Epithelial cell of proximal tubule (primary cell): ENCODE measurements around the gene RFTN2. TPM values are rescaled to one million over a fixed set of nuclear protein-coding genes. Genes with fewer than 3 reads are reported as not detected.
"Not testable (repeated sequence)": the region's sequence is repeated elsewhere in the genome, so short reads cannot be mapped to it uniquely, and the experiment has no call there.

Source experiments
- DNase-seq: peaks from one replicate; pipeline ENCODE4 v3.0.0-alpha.2; 2011; ENCODE audit warnings: low read depth
- H3K4me3 ChIP-seq: 2 replicates; pipeline ENCODE4 v1.5.1; 2011; ENCODE audit warnings: low read depth, mild to moderate bottlenecking, low read length
- CTCF ChIP-seq: conservative IDR thresholded peaks from 2 replicates; pipeline ENCODE4 v1.5.1; 2012; ENCODE audit warnings: low read depth, mild to moderate bottlenecking, low read length
- total RNA-seq: library from RNA; depleted of rRNA; stranded (reverse); fragments of >200 nt; gene quantifications from 2 replicates; pipeline ENCODE4 v1.2.3, GENCODE V29; 2015

The RFTN2 gene
- total RNA-seq, 1 donor from 2014 or later = not detected

GRCh38 chr2:197599285-197599965 is 76.0 kb downstream of the RFTN2 start:
- TF ChIP-seq CTCF = peak; percentile 46
- H3K4me3 ChIP-seq = no peak overlapping the region
- DNase-seq = no peak

GRCh38 chr2:197598450-197598849 is 76.9 kb downstream of the RFTN2 start:
- TF ChIP-seq CTCF = no peak
- DNase-seq = no peak
- no peak overlapping the region for H3K4me3 ChIP-seq

- no peak for DNase-seq
- H3K4me3 ChIP-seq = no peak overlapping the region
- TF ChIP-seq CTCF = no peak
Measured at GRCh38 chr2:197597166-197597565, 78.2 kb downstream of the RFTN2 start.

GRCh38 chr2:197596766-197597165 is 78.6 kb downstream of the RFTN2 start:
- no peak for DNase-seq
- no peak for TF ChIP-seq CTCF
- H3K4me3 ChIP-seq = no peak overlapping the region

- no peak for TF ChIP-seq CTCF
- no peak for DNase-seq
- H3K4me3 ChIP-seq = no peak overlapping the region
Measured at GRCh38 chr2:197591339-197592072, 83.9 kb downstream of the RFTN2 start.

- DNase-seq, H3K4me3 ChIP-seq: not testable (repeated sequence)
Measured at GRCh38 chr2:197587255-197587654, 88.1 kb downstream of the RFTN2 start.

- H3K4me3 ChIP-seq, DNase-seq: not testable (repeated sequence)
Measured at GRCh38 chr2:197580166-197580565, 95.2 kb downstream of the RFTN2 start.

GRCh38 chr2:197578294-197578693 is 97.1 kb downstream of the RFTN2 start:
- not testable (repeated sequence) for DNase-seq

More at GRCh38 chr2:197578294-197578693, 97.1 kb downstream of the RFTN2 start:
- H3K4me3 ChIP-seq = not testable (repeated sequence)
